ENCODE data around the gene SCRN2.

Gene SCRN2

GRCh38 chr17:47843391-47843730 lies 2.3 kb upstream of the SCRN2 start:
- no peak for ATAC-seq

GRCh38 chr17:47841488-47842291 lies 617 bp upstream of the SCRN2 start:
- peak; percentile 1; the same call in 2 of the 3 replicates for ATAC-seq

More at GRCh38 chr17:47843391-47843730, 2.3 kb upstream of the SCRN2 start:
- TF ChIP-seq ISL1 (CRISPR knock-in tag; IDR thresholded peaks at IDR 0.05) (no peak), RARB (CRISPR knock-in tag; IDR thresholded peaks at IDR 0.05) (no peak), ESRRG (CRISPR knock-in tag; IDR thresholded peaks at IDR 0.05) (no peak), GLIS3 (CRISPR knock-in tag; IDR thresholded peaks at IDR 0.05) (no peak), OSR1 (CRISPR knock-in tag; IDR thresholded peaks at IDR 0.05) (no peak), SNAI2 (CRISPR knock-in tag; IDR thresholded peaks at IDR 0.05) (no peak), ZFP30 (CRISPR knock-in tag; IDR thresholded peaks at IDR 0.05) (no peak), ZNF70 (CRISPR knock-in tag; IDR thresholded peaks at IDR 0.05) (no peak), CREB5 (CRISPR knock-in tag; IDR thresholded peaks at IDR 0.05; ENCODE audit: low read depth) (no peak), ZFP3 (CRISPR knock-in tag; IDR thresholded peaks at IDR 0.05) (no peak), PATZ1 (CRISPR knock-in tag; IDR thresholded peaks at IDR 0.05; ENCODE audit: borderline replicate concordance) (no peak), CSDC2 (CRISPR knock-in tag; IDR thresholded peaks at IDR 0.05) (no peak), BACH2 (CRISPR knock-in tag; IDR thresholded peaks at IDR 0.05; ENCODE audit: borderline replicate concordance) (no peak), TOX (CRISPR knock-in tag; IDR thresholded peaks at IDR 0.05; ENCODE audit: borderline replicate concordance) (no peak), PPARA (CRISPR knock-in tag; IDR thresholded peaks at IDR 0.05; ENCODE audit: borderline replicate concordance) (no peak), CSRNP3 (CRISPR knock-in tag; IDR thresholded peaks at IDR 0.05) (no peak), ZNF565 (CRISPR knock-in tag; conservative IDR thresholded peaks at IDR 0.05; ENCODE audit: low read depth) (no peak)

More at GRCh38 chr17:47841488-47842291, 617 bp upstream of the SCRN2 start:
- no peak for TF ChIP-seq PPARA (CRISPR knock-in tag; IDR thresholded peaks at IDR 0.05; ENCODE audit: borderline replicate concordance)
- TF ChIP-seq BACH2 (CRISPR knock-in tag; IDR thresholded peaks at IDR 0.05; ENCODE audit: borderline replicate concordance): no peak
- TF ChIP-seq ZNF70 (CRISPR knock-in tag; IDR thresholded peaks at IDR 0.05): no peak
- TF ChIP-seq CSRNP3 (CRISPR knock-in tag; IDR thresholded peaks at IDR 0.05): no peak
- TF ChIP-seq TOX (CRISPR knock-in tag; IDR thresholded peaks at IDR 0.05; ENCODE audit: borderline replicate concordance): no peak
- no peak for TF ChIP-seq PATZ1 (CRISPR knock-in tag; IDR thresholded peaks at IDR 0.05; ENCODE audit: borderline replicate concordance)
- no peak for TF ChIP-seq CREB5 (CRISPR knock-in tag; IDR thresholded peaks at IDR 0.05; ENCODE audit: low read depth)

All from SK-N-SH treated with all-trans-retinoic acid at 6 μM for 48 hours (cell line).